ENCODE measurements around the gene ZNF532. TPM values are rescaled to one million over a fixed set of nuclear protein-coding genes. Genes with fewer than 3 reads are reported as not detected.

Gene ZNF532
- total and polyA plus RNA-seq, 2 donors (not counting 3 experiments of a cell fraction or from before 2014, with no cell fraction given) = 42.3 to 70.1 TPM

GRCh38 chr18:58909521-58909920, 44.8 kb downstream of the ZNF532 start:
- POLR2A ChIA-PET = no interaction called here
- Histone ChIP-seq H3K27ac (ENCODE audit: insufficient read depth, low read depth, low read length) (no peak overlapping the region), H3K27me3 (ENCODE audit: control insufficient read depth in 2 of 2, insufficient read depth in 2 of 2, low read length in 2 of 2) (no peaks in the 10 kb centered on the region), H3K4me2 (ENCODE audit: insufficient read depth, low read length) (no peak overlapping the region), H4K20me1 (replicated peaks; ENCODE audit: control insufficient read depth, extremely low read depth, insufficient read depth, low read length) (no peaks in the 10 kb centered on the region), H3K36me3 (ENCODE audit: control insufficient read depth in 2 of 2, extremely low read depth in 1 of 2, insufficient read depth in 2 of 2, low read length in 2 of 2) (peaks cover 0 to 3% of the 10 kb centered on the region in 2 experiments), H3K4me1 (ENCODE audit: control insufficient read depth, extremely low read depth, insufficient read depth, low read length) (peaks cover 27% of the 10 kb centered on the region), H3K9me3 (replicated peaks; ENCODE audit: control insufficient read depth, insufficient read depth, low read length) (no peaks in the 10 kb centered on the region), H3K79me2 (ENCODE audit: control insufficient read depth, insufficient read depth, low read length) (no peaks in the 10 kb centered on the region), H3K9ac (replicated peaks; ENCODE audit: extremely low read depth, insufficient read depth, low read length) (no peak overlapping the region), H2AFZ (ENCODE audit: low read depth, low read length) (no peak overlapping the region), H3K9me1 (replicated peaks; ENCODE audit: control insufficient read depth, extremely low read depth, insufficient read depth, low read length) (no peaks in the 10 kb centered on the region), H3K4me3 (replicated peaks in 1 of 3; ENCODE audit: insufficient read depth in 1 of 3, low read depth in 1 of 3, low read length in 3 of 3) (no peak overlapping the region)
- TF ChIP-seq FOS (IDR thresholded peaks at IDR 0.05; ENCODE audit: borderline replicate concordance, insufficient read depth, low read length) (no peak), MAX (IDR thresholded peaks at IDR 0.05; ENCODE audit: insufficient read depth, insufficient read length) (no peak), JUN (IDR thresholded peaks at IDR 0.05; ENCODE audit: borderline replicate concordance, insufficient read depth, insufficient read length, low read depth) (no peak), MYC (IDR thresholded peaks at IDR 0.05; ENCODE audit: low read depth, low read length) (no peak), EZH2 (IDR thresholded peaks at IDR 0.05; ENCODE audit: borderline replicate concordance, low read depth, low read length, severe bottlenecking) (no peak), POLR2AphosphoS5 (IDR thresholded peaks at IDR 0.05; ENCODE audit: insufficient read depth, low read depth, low read length) (no peak), POLR2A (IDR thresholded peaks at IDR 0.05; ENCODE audit: low read depth, low read length) (no peak), GATA2 (IDR thresholded peaks at IDR 0.05; ENCODE audit: insufficient read depth, insufficient read length, low read depth, low read length) (no peak), CTCF (IDR thresholded peaks at IDR 0.05; ENCODE audit: extremely low read depth in 1 of 2, insufficient read depth in 1 of 2, low read depth in 1 of 2, low read length in 2 of 2) (no peak)
- intact Hi-C loops (cut with micrococcal nuclease) = no loop called here
- DNase-seq (ENCODE audit: low read depth, low spot score) (no peak), FAIRE-seq (no peak)
- dilution Hi-C loops (cut with MboI; ENCODE audit: extremely low pct_ligation_motif_present, low sequenced_read_pairs) = no loop called here
- BruUV-seq (replicated peaks) = no TSS peak
- CTCF ChIA-PET = no interaction called here
